Lower leg skin (tissue), 4 donors: ENCODE results near the gene GPBP1L1. TPM values are rescaled to one million over a fixed set of nuclear protein-coding genes. Genes with fewer than 3 reads are reported as not detected.

Experiments used
- DNase-seq, 2 donors: peaks; one replicate each; pipeline ENCODE4 v3.0.0-alpha.2; 2019; ENCODE audit warnings: low spot score in 2 of 2
- H3K4me3 ChIP-seq: fragments of 200-600 bp; sonication (generic); 2 replicates; pipeline ENCODE4 v1.5.1; 2017; ENCODE audit warnings: mild to moderate bottlenecking, low read depth; ENCODE audit not compliant: poor library complexity, severe bottlenecking
- CTCF ChIP-seq, 3 donors: fragments of 450-650 bp; IDR thresholded peaks; one replicate each; pipeline ENCODE4 v1.5.1; 2016; ENCODE audit warnings: antibody characterized with exemption in 3 of 3, mild to moderate bottlenecking in 3 of 3, moderate library complexity in 2 of 3
- POLR2A ChIP-seq, 2 donors: fragments of 450-650 bp; IDR thresholded peaks; one replicate each; pipeline ENCODE4 v1.6.1; 2016 to 2017; ENCODE audit warnings: antibody characterized with exemption in 2 of 2, mild to moderate bottlenecking in 1 of 2, moderate library complexity in 1 of 2
- WGBS, 2 donors: methylation state at CpG; one replicate each; pipeline ENCODE4 v1.1.5; 2018; 5-methylcytosine and 5-hydroxymethylcytosine counted together
- intact Hi-C: fragments of 100-400 bp; cut with DNase I; formaldehyde crosslinking; loops from one replicate; pipeline ENCODE4 v1.15.0; 2023; ENCODE audit warnings: low total_unique reads
- total RNA-seq, 4 donors: library from RNA; depleted of rRNA; stranded (reverse); fragments of >200 nt; gene quantifications; one replicate each; pipeline ENCODE4 v1.1.0, GENCODE V29; 2016

GPBP1L1 gene
- total RNA-seq, 4 donors from 2014 or later, result 109 to 121 (median 111) TPM

DNA sequence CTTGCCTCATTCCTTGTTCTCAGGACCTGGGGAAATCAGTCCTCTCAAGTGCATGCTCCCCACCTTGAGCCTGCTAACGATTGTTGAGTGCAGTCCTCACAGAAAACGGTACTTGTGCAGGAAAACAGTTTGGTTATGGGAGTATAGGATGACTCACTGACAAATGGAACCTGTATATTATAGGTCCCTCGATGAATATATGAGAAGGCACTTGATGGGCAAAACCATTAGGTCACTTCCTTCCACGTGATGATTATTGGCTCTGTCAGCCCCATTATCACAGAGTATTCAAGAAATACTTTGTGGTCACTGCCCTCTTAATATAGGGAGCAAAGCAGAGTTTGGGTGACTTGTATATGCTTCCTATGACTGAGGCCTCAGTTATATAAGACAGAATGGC is 68.7 kb downstream of the GPBP1L1 start:
- TF ChIP-seq POLR2A (IDR thresholded peaks at IDR 0.05) (no peak), CTCF (IDR thresholded peaks at IDR 0.05) (no peak)
- 62 to 82% methylated on average over 4 of the region's 4 CpGs for WGBS, 2 donors
- intact Hi-C loops, result no loop called here

GRCh38 chr1:45615885-45616284 is 70.4 kb downstream of the GPBP1L1 start:
- intact Hi-C loops, result no loop called here
- DNase-seq, result no peak
- H3K4me3 ChIP-seq, result no peak overlapping the region
- TF ChIP-seq POLR2A (IDR thresholded peaks at IDR 0.05), result no peak
- no peak for TF ChIP-seq CTCF (IDR thresholded peaks at IDR 0.05)
- WGBS, 2 donors, result 81 to 90% methylated on average over 1 of the region's 1 CpG

More for the DNA sequence above, 68.7 kb downstream of the GPBP1L1 start:
- H3K4me3 ChIP-seq, result no peak overlapping the region
- DNase-seq, result no peak

DNA sequence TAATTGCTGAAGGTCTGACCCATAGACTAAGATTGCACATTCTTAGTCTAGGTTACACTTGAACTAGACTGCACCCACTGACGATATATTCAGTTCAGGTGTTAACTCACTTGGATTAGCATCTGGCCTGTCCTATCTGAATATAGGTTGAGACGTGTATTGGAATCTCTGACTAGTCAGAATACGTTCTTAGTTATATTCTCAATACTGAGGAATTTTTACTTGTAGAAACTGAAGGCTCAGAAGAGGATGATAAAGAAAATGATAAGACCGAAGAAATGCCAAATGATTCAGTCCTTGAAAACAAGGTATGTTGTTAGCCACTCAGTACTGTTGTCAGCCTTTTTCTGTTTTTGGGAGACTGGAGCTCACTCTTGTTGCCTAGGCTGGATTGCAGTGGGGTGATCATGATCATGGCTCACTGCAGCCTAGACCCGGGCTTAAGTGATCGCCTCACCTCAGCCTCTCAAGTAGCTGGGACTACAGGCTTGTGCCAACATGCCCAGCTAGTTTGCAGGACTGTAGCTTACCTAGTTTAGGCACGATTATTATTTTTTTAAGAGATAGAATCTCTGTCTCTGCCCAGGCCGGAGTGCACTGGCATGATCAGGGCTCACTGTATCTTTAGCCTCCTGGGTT is 73.3 kb downstream of the GPBP1L1 start:
- DNase-seq, result no peak
- WGBS, 2 donors, result 49 to 63% methylated on average over 8 of the region's 8 CpGs
- TF ChIP-seq POLR2A (IDR thresholded peaks at IDR 0.05) (no peak), CTCF (IDR thresholded peaks at IDR 0.05) (no peak)
- H3K4me3 ChIP-seq, result no peak overlapping the region
- intact Hi-C loops, result no loop called here

- H3K4me3 ChIP-seq, result no peak overlapping the region
- WGBS, 2 donors, result 93 to 95% methylated on average over 10 of the region's 10 CpGs
These were observed 75.6 kb downstream of the GPBP1L1 start for GRCh38 chr1:45610589-45611226.

DNA sequence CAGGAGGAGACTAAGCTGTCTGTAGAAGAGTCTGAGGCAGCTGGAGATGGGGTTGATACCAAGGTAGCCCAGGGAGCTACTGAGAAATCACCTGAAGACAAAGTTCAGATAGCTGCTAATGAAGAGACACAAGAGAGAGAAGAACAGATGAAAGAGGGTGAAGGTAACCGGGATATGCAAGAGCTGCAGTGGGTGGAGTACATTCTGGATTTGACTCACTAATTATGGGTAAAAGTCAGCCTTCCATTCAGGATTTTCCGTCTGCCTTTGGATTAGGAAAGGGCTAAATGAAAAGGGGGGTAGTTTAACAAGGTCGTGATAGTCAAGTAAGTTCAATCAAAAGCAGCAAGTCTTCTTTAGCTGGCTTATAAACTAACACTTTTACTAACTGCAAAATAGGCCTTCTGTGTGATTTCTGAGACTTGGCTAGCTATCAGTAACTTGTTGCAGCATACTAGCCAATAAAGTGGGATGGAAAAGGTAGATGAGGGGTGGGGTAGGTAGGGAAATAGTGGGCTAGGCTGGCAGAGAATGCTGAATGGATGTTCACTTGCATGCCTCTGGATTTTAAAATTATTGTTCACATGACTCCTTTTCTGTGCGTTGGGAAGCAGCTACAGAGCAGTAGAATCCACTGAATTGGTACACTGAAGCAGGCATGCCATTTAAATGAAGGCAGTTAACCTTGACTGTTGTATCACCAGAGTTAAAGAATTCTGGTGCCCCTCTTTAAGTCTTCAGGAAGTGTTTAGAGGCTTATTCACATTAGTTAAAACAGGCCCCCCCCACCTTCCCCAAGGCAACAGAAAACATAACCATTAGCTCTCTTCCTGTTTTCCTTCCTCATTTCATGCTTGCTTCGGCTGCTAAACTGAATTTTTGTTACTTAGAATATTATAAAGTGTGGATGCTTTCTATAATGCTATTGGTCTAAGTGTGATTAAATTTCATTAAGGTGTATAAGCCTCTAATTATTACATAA is 77.9 kb downstream of the GPBP1L1 start:
- no peak for TF ChIP-seq CTCF (IDR thresholded peaks at IDR 0.05)
- 62 to 68% methylated on average over 5 of the region's 5 CpGs for WGBS, 2 donors
- no peak overlapping the region for H3K4me3 ChIP-seq
- intact Hi-C loops, result no loop called here
- DNase-seq, result no peak

More at GRCh38 chr1:45610589-45611226, 75.6 kb downstream of the GPBP1L1 start:
- DNase-seq, result no peak
- TF ChIP-seq CTCF (IDR thresholded peaks at IDR 0.05) (no peak), POLR2A (IDR thresholded peaks at IDR 0.05) (no peak)
- intact Hi-C loops, result no loop called here
